ENCODE results near the gene NECTIN2.
"Not testable (repeated sequence)": the region's sequence is repeated elsewhere in the genome, so short reads cannot be mapped to it uniquely, and the experiment has no call there.

DNA sequence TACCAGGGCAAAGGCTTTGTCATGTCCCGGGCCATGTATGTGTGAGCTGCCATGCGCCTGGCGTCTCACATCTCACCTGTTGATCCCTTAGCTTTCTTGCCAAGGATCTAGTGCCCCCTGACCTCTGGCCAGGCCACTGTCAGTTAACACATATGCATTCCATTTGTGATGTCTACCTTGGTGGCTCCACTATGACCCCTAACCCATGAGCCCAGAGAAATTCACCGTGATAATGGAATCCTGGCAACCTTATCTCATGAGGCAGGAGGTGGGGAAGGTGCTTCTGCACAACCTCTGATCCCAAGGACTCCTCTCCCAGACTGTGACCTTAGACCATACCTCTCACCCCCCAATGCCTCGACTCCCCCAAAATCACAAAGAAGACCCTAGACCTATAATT, 42.2 kb downstream of the NECTIN2 start:
- not testable (repeated sequence) for TF ChIP-seq FOXA1 (IDR thresholded peaks at IDR 0.05); TAF1 (conservative IDR thresholded peaks at IDR 0.05)
- TF ChIP-seq, protein P1, sequence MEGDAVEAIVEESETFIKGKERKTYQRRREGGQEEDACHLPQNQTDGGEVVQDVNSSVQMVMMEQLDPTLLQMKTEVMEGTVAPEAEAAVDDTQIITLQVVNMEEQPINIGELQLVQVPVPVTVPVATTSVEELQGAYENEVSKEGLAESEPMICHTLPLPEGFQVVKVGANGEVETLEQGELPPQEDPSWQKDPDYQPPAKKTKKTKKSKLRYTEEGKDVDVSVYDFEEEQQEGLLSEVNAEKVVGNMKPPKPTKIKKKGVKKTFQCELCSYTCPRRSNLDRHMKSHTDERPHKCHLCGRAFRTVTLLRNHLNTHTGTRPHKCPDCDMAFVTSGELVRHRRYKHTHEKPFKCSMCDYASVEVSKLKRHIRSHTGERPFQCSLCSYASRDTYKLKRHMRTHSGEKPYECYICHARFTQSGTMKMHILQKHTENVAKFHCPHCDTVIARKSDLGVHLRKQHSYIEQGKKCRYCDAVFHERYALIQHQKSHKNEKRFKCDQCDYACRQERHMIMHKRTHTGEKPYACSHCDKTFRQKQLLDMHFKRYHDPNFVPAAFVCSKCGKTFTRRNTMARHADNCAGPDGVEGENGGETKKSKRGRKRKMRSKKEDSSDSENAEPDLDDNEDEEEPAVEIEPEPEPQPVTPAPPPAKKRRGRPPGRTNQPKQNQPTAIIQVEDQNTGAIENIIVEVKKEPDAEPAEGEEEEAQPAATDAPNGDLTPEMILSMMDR (IDR thresholded peaks at IDR 0.05; ENCODE audit: low read depth, low read length, missing input control): not testable (repeated sequence)
- TF ChIP-seq, protein P2, sequence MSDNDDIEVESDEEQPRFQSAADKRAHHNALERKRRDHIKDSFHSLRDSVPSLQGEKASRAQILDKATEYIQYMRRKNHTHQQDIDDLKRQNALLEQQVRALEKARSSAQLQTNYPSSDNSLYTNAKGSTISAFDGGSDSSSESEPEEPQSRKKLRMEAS (IDR thresholded peaks at IDR 0.05): not testable (repeated sequence)

All from liver (tissue), 3 donors.